HepG2 (cell line): ENCODE measurements around the gene OBP2A. TPM values are rescaled to one million over a fixed set of nuclear protein-coding genes. Genes with fewer than 3 reads are reported as not detected.

Source experiments
- ATAC-seq: fragments of 200-7000 bp; cut with Tn5 transposase; 3 replicates; pipeline ENCODE4 v1.9.1; 2020; ENCODE audit warnings: mild to moderate bottlenecking, moderate library complexity
- BruUV-seq: library from RNA; stranded (reverse); fragments of 400-500 nt; replicated peaks from 2 replicates; lab custom pipeline; 2021; lab: Mats Ljungman, UMichigan
- CTCF ChIA-PET: fragments of 300-600 bp; formaldehyde crosslinking; extraction: SDS; loops from one replicate; lab custom pipeline; 2021; ENCODE audit warnings: low total read pairs, inconsistent platforms, low intra/inter-chr PET ratio; lab: Yijun Ruan, JAX
- POLR2A ChIA-PET: fragments of 350-600 bp; sonication (Branson Sonifier 250); formaldehyde crosslinking; loops from one replicate; lab custom pipeline; 2020; ENCODE audit warnings: antibody characterized with exemption, inconsistent platforms; lab: Yijun Ruan, JAX
- DNase-seq: peaks from one replicate; pipeline ENCODE4 v3.0.0-alpha.2; 2015; ENCODE audit warnings: low spot score
- FAIRE-seq: peaks from 3 replicates; lab custom pipeline; 2011; peaks lifted over from hg19 to GRCh38; lab: Jason Lieb, UNC
- H2AFZ ChIP-seq: one replicate; pipeline ENCODE4 v1.6.1; 2011; ENCODE audit warnings: low read length, inconsistent platforms
- H3K27ac ChIP-seq: fragments of 300-600 bp; 3 replicates; pipeline ENCODE4 v1.8.0; 2011; ENCODE audit warnings: mixed run types, mild to moderate bottlenecking, mixed read lengths, low read length, inconsistent platforms; ENCODE audit not compliant: insufficient read depth; ENCODE audit errors: extremely low read length
- H3K27me3 ChIP-seq, 2 experiments: fragments of 200-600 bp in 1 of 2; 2 replicates in 1 of 2; 3 replicates in 1 of 2; pipeline versions ENCODE4 v1.6.0 to v1.8.0; 2011; ENCODE audit warnings: low read length in 2 of 2, mild to moderate bottlenecking in 2 of 2, moderate library complexity in 2 of 2, inconsistent platforms in 1 of 2; ENCODE audit not compliant: insufficient read depth in 2 of 2, control insufficient read depth in 1 of 2
- H3K36me3 ChIP-seq, 2 experiments: fragments of 200-600 bp in 1 of 2; replicated peaks in 1 of 2; 2 replicates in 1 of 2; 3 replicates in 1 of 2; pipeline versions ENCODE4 v1.5.1 to v1.8.0; 2011; ENCODE audit warnings: low read length in 2 of 2, inconsistent platforms in 1 of 2; ENCODE audit not compliant: insufficient read depth in 2 of 2, control insufficient read depth in 1 of 2
- H3K4me1 ChIP-seq: 2 replicates; pipeline ENCODE4 v1.5.1; 2012; ENCODE audit warnings: low read length, inconsistent platforms; ENCODE audit not compliant: insufficient read depth
- H3K4me2 ChIP-seq: 2 replicates; pipeline ENCODE4 v1.6.0; 2011; ENCODE audit warnings: low read depth, low read length, inconsistent platforms
- H3K4me3 ChIP-seq, 3 experiments: fragments of 200-600 bp in 1 of 3; sonication (generic), shearing (Covaris generic) in 1 of 3; replicated peaks in 1 of 3; 2 replicates each; pipeline ENCODE4 v1.5.1; 2011 to 2016; ENCODE audit warnings: low read length in 3 of 3, inconsistent platforms in 2 of 3, low read depth in 2 of 3, mild to moderate bottlenecking in 2 of 3, control low read depth in 1 of 3, mixed read lengths in 1 of 3; ENCODE audit not compliant: insufficient read depth in 1 of 3
- H3K79me2 ChIP-seq: one replicate; pipeline ENCODE4 v1.6.1; 2011; ENCODE audit warnings: low read length, inconsistent platforms; ENCODE audit not compliant: insufficient read depth
- H3K9ac ChIP-seq: 2 replicates; pipeline ENCODE4 v1.6.0; 2011; ENCODE audit warnings: mild to moderate bottlenecking, low read depth, low read length, inconsistent platforms; ENCODE audit not compliant: insufficient read depth
- H3K9me3 ChIP-seq: 2 replicates; pipeline ENCODE4 v1.5.1; 2012; ENCODE audit warnings: mild to moderate bottlenecking, low read length
- H4K20me1 ChIP-seq: 2 replicates; pipeline ENCODE4 v1.6.0; 2011; ENCODE audit warnings: inconsistent platforms, mild to moderate bottlenecking, low read length, moderate library complexity; ENCODE audit not compliant: insufficient read depth
- AHR ChIP-seq: IDR thresholded peaks from 2 replicates; pipeline ENCODE4 v1.6.1; 2018; ENCODE audit warnings: missing genetic modification reagents, missing compliant biosample characterization
- ARNT2 ChIP-seq: sonication (generic); formaldehyde crosslinking; IDR thresholded peaks from 2 replicates; pipeline ENCODE4 v1.8.0; 2022; ENCODE audit warnings: mild to moderate bottlenecking, low read depth, missing genetic modification reagents, moderate library complexity
- CBX1 ChIP-seq: IDR thresholded peaks from one replicate; pipeline ENCODE4 v1.6.1; 2016; ENCODE audit warnings: antibody characterized with exemption, low read depth
- DRAP1 ChIP-seq: IDR thresholded peaks from 2 replicates; pipeline ENCODE4 v1.6.1; 2016; ENCODE audit warnings: missing genetic modification reagents, missing compliant biosample characterization
- HHEX ChIP-seq: IDR thresholded peaks from 2 replicates; pipeline ENCODE4 v1.6.1; 2016; ENCODE audit warnings: control low read depth
- HMG20A ChIP-seq: IDR thresholded peaks from 2 replicates; pipeline ENCODE4 v1.6.1; 2016; ENCODE audit warnings: borderline replicate concordance
- MED8 ChIP-seq: sonication (generic); formaldehyde crosslinking; IDR thresholded peaks from 2 replicates; pipeline ENCODE4 v1.8.1; 2023; ENCODE audit warnings: mild to moderate bottlenecking, missing genetic modification reagents; ENCODE audit not compliant: insufficient replicate concordance
- MTA3 ChIP-seq: sonication (generic); formaldehyde crosslinking; IDR thresholded peaks from 2 replicates; pipeline ENCODE4 v1.4.0; 2020; ENCODE audit warnings: missing genetic modification reagents
- MTF2 ChIP-seq: sonication (generic); formaldehyde crosslinking; IDR thresholded peaks from 2 replicates; pipeline ENCODE4 v1.5.0; 2020; ENCODE audit warnings: missing genetic modification reagents, borderline replicate concordance
- NFYC ChIP-seq: IDR thresholded peaks from 2 replicates; pipeline ENCODE4 v1.6.1; 2016; ENCODE audit warnings: missing genetic modification reagents, missing compliant biosample characterization
- ONECUT2 ChIP-seq: sonication (generic); formaldehyde crosslinking; IDR thresholded peaks from 2 replicates; pipeline ENCODE4 v1.4.0; 2020; ENCODE audit warnings: missing genetic modification reagents
- SMAD3 ChIP-seq: sonication (generic); formaldehyde crosslinking; IDR thresholded peaks from 2 replicates; pipeline ENCODE4 v1.4.0; 2020; ENCODE audit warnings: missing genetic modification reagents
- TBX2 ChIP-seq: sonication (generic); formaldehyde crosslinking; IDR thresholded peaks from 2 replicates; pipeline ENCODE4 v1.5.0; 2020; ENCODE audit warnings: missing genetic modification reagents, mild to moderate bottlenecking, borderline replicate concordance
- TBX3 ChIP-seq: fragments of 450-650 bp; IDR thresholded peaks from 2 replicates; pipeline ENCODE4 v1.6.1; 2017; ENCODE audit warnings: antibody characterized with exemption, mild to moderate bottlenecking, inconsistent platforms, borderline replicate concordance
- ZNF12 ChIP-seq: sonication (generic); formaldehyde crosslinking; IDR thresholded peaks from 2 replicates; pipeline ENCODE4 v1.5.0; 2020; ENCODE audit warnings: missing genetic modification reagents
- WGBS: methylation state at CpG from one replicate; pipeline ENCODE4 v1.1.6; 2017; ENCODE audit warnings: low lambda C conversion rate; 5-methylcytosine and 5-hydroxymethylcytosine counted together
- in situ Hi-C: cut with HindIII; loops from 2 replicates; pipeline ENCODE4 v1.10.0; 2017; ENCODE audit warnings: low pct_unique_long_range_greater_than_20kb; ENCODE audit not compliant: extremely low pct_ligation_motif_present
- intact Hi-C: fragments of 100-400 bp; cut with micrococcal nuclease; formaldehyde crosslinking; loops from one replicate; pipeline ENCODE4 v1.10.0; 2022; ENCODE audit not compliant: unreplicated experiment
- polyA plus RNA-seq, 8 experiments: library from polyadenylated mRNA; depleted of rRNA in 3 of 8; stranded (reverse) in 7 of 8; unstranded in 1 of 8; fragments of >200 nt; fragmentation: Illumina TruSeq in 4 of 8; extraction: Trizol in 4 of 8; gene quantifications; 2 replicates each; pipeline versions ENCODE4 v1.2.1 to v1.2.3, GENCODE V29; 2011 to 2016; ENCODE audit warnings: low read depth in 4 of 8, missing spikeins in 1 of 8, mixed read lengths in 1 of 8; ENCODE audit not compliant: insufficient read depth in 1 of 8
- total RNA-seq, 5 experiments: library from RNA; depleted of rRNA; stranded (reverse); fragments of >200 nt; fragmentation: Illumina TruSeq; extraction: Trizol; gene quantifications; 2 replicates each; pipeline ENCODE4 v1.2.3, GENCODE V29; 2016; ENCODE audit warnings: low read depth in 1 of 5

The OBP2A gene
- total and polyA plus RNA-seq, 2 of the 13 experiments (the other 11 are each of a cell fraction or from before 2014, with no cell fraction given), result 0.32 TPM; not detected in 1

GRCh38 chr9:135579889-135580660 is 34.1 kb downstream of the OBP2A start:
- no peaks in the 10 kb centered on the region for H3K9me3 ChIP-seq
- ChIA-PET CTCF (no interaction called here), POLR2A (no interaction called here)
- no peaks in the 10 kb centered on the region for H3K79me2 ChIP-seq
- no peak overlapping the region for H3K4me2 ChIP-seq
- no peak overlapping the region for H3K27ac ChIP-seq
- H3K27me3 ChIP-seq, result peaks cover 4 to 46% of the 10 kb centered on the region in 2 experiments; a peak in 3 of 5 replicates
- H2AFZ ChIP-seq, result no peak overlapping the region
- DNase-seq (no peak), ATAC-seq (no peak), FAIRE-seq (no peak)
- in situ Hi-C loops, result no loop called here
- no peaks in the 10 kb centered on the region for H4K20me1 ChIP-seq
- intact Hi-C loops, result no loop called here
- BruUV-seq, result no TSS peak
- no peaks in the 10 kb centered on the region for H3K36me3 ChIP-seq
- no peaks in the 10 kb centered on the region for H3K4me1 ChIP-seq
- no peak overlapping the region for H3K9ac ChIP-seq
- no peak overlapping the region for H3K4me3 ChIP-seq
- TF ChIP-seq TBX3, result no peak
- no peak for TF ChIP-seq MTA3
- no peak for TF ChIP-seq ARNT2 (CRISPR knock-in tag)
- no peak for TF ChIP-seq HMG20A
- TF ChIP-seq CBX1, result no peak
- TF ChIP-seq MTF2, result no peak
- TF ChIP-seq DRAP1, result no peak
- no peak for TF ChIP-seq ZNF12 (CRISPR knock-in tag)
- no peak for TF ChIP-seq HHEX
- TF ChIP-seq AHR (CRISPR knock-in tag), result no peak
- TF ChIP-seq MED8 (CRISPR knock-in tag), result no peak
- TF ChIP-seq SMAD3 (CRISPR knock-in tag), result no peak
- TF ChIP-seq ONECUT2 (CRISPR knock-in tag), result no peak
- TF ChIP-seq TBX2 (CRISPR knock-in tag), result no peak
- TF ChIP-seq NFYC (CRISPR knock-in tag), result no peak
- 6% methylated on average over 9 of the region's 10 CpGs for WGBS
